AML-193 (cell line): Measurements from ENCODE around the gene ZNF710.

Experiments used
- DNase-seq, 2 experiments: peaks; one replicate each; lab custom pipeline; 2025; lab: John Stamatoyannopoulos, UW

ZNF710 gene

DNA sequence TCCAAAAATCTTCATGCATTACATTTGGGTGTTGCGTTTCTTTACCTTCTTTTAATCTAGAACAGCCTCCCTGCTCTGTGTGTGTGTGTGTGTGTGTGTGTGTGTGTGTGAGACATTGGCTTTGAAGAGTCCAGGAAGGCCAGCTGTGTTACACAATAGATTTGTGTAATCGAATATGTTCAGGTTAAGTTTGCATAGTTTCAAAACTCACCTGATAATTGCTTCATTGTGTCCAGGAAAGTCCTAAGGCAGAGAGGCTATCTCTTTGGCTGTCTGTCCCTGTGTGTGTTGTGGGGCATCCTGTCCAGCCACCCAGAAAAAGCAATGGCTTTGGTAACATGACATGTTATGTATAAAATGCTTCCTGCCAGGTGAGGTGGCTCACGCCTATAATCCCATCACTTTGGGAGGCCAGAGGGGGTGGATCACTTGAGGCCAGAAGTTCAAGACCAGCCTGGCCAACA is 37.5 kb downstream of the ZNF710 start:
- no peak for DNase-seq

- DNase-seq: no peak
Measured at GRCh38 chr15:90039996-90040395, 38.9 kb downstream of the ZNF710 start.

DNA sequence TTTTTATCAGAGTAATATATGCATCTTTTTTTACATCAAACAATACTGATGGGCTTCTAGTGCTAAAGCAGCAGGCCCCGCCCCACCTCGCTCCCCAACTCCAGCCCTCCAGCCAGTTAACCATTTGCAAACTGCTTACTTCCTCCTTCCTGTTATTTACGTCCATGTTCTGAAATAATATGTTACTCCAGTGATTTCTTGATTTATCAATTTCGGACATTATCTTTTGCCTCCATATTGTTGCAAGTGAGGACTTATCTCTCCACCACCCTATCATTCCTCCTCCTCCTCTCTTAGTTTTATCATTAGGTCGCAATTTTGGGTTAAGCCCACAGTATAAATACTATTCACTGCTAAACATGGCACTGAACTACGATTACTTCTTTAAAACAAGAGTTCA is 39.5 kb downstream of the ZNF710 start:
- DNase-seq: no peak

GRCh38 chr15:90042356-90042755 is 41.2 kb downstream of the ZNF710 start:
- no peak for DNase-seq

GRCh38 chr15:90042766-90043529 is 41.8 kb downstream of the ZNF710 start:
- no peak for DNase-seq

GRCh38 chr15:90043530-90044010 is 42.4 kb downstream of the ZNF710 start:
- DNase-seq: no peak

DNA sequence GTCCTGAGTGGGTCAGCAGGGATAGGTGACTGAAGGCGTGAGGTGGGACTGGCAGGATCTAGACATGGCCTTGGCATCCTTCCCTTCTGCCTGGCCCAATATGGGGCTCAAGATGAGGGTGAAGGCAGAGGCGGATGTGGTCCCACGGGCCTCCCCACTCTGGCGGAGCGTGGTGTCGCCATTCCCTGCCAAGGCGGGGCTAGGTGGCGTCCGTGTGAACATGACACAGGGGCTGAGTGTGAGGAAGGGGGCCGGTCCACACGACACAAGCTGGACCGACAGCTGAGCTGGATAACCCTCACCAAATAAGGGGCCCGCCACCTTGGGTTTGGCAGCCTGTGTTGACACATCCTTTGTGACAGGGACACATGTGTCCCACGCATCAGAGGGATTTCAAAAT is 43.1 kb downstream of the ZNF710 start:
- no peak for DNase-seq

DNA sequence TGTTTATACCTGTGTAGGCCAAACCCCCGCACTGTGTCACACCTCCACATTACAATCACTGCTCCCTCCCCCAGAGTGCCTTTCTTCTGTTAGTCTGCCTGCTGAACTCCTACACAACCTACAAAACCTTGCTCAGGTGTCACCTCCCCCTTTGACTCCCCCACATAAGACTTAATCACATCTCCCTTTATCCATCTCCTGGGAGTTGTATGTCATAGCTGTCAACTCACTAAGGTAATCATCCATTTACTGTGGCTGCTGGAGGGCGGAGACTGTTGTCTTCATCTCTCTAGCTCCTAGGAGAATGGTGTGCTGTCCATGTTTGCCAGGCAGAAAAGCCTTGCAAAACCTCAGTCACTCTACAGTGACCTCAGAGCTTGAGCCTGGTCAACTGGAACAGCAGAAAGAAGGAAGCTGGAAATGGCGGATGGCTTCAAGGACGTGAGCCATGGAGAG is 43.8 kb downstream of the ZNF710 start:
- DNase-seq: no peak

GRCh38 chr15:90046289-90046688 is 45.2 kb downstream of the ZNF710 start:
- no peak for DNase-seq

- DNase-seq: no peak
Measured at GRCh38 chr15:90046911-90047392, 45.8 kb downstream of the ZNF710 start.

- DNase-seq: no peak
Measured at GRCh38 chr15:90047956-90048575, 46.9 kb downstream of the ZNF710 start.

GRCh38 chr15:90049030-90049429 is 47.9 kb downstream of the ZNF710 start:
- no peak for DNase-seq

DNA sequence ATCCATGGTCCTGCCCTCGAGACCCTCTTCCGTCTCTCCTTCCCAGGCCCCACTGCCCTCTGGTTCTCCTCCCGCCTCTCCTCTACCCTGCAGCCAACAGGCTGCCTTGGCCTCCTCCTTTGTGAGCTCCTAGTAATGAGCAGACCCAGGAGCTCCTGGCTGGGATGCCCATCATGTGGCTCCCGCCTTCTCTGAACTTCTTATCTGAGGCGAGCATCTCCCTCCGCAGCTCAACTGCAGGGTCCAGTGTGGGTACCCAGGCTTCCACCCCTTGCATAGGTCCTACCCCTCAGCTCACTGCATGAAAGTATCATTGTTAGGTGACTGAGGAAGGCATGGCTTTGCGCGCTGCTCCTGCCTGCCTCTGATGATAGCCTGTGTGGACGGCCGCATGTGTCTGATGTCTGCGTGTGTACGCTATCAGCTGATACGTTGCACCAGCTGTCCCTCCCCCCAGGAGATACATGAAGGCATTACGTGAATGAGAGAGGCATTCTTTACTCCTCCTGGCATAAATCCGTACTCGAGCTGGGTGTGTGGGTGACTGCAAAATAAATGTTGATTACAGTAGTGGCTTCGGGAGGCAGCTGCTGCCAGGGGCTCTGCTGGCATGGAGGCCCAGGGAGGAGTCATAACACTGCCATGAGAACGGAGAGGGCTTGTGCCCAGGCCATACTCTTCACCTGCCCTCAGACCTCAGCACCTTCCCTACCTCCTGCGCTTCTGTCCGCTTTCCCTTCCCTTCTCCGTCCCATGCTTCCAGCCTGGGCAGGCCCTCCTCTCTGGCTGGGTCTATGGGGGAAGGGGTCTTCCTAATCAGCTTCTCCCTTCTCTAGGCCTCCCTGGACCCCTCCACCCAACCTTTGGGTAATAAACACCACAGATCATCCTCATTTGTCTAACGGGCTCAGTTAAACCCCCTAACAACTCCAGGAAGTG is 48.8 kb downstream of the ZNF710 start:
- no peak for DNase-seq

DNA sequence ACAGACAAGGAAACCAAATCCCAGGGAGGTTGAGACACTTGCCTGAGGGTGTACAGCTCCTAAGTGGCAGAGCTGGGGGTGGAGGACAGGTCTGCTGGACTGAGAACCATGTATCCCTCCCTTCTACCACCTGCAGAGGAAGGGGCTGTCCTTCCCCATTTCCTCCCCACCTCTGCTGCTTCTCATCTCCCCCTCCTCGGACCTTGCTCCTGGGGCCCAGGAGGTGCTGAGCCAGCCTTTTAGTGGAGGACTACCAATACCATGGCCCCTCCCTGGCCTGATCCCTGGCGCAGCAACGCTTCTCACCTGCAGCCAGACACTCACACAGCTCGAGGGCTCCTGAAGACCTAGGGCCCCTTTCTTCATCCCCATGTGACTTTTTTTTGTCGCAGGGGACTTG is 50.8 kb downstream of the ZNF710 start:
- no peak for DNase-seq

GRCh38 chr15:90053685-90054466 is 52.8 kb downstream of the ZNF710 start:
- DNase-seq: no peak

GRCh38 chr15:90054618-90055097 is 53.5 kb downstream of the ZNF710 start:
- no peak for DNase-seq

DNA sequence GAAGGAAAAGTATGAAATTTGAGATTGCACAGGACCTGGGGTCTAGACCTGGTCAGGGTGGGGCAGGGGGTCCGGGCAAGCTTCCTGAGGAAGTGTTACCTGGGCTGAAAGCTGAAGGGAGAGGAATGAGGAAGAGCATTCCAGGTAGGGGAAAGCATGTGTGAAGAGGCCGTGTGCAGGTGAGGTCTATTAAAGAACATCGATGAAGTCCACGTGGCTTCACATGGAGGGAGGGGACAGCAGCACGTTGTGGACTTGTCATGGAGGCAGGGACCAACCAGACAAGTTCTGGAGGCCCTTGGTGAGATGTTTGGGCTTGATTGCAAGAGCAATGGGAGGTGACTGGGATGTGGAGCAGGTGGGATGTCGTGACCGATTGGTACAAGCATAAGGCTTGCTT is 54.1 kb downstream of the ZNF710 start:
- DNase-seq: no peak

GRCh38 chr15:90056529-90056928 is 55.4 kb downstream of the ZNF710 start:
- DNase-seq: no peak

DNA sequence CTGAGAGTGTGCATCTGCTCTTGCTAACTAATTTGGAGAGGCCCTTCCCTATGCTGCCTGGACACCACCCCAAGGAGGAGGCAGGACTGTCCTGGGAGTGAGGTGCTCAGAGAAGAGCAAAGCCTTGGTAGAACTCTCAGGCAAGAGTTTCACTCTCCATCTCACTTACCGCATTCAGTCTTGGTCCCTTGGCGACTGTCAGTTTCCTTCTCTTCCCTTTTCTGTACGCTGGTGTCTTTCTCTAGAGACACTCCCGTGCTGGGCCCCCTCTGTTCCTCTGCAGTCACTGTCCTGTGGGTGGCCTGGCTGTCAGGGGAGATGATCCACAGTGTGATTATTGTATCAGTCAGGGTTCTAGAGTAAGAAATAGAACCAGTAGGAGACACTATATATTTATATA is 57.2 kb downstream of the ZNF710 start:
- no peak for DNase-seq

GRCh38 chr15:90058775-90059174 is 57.7 kb downstream of the ZNF710 start:
- DNase-seq: no peak
